HepG2 (cell line): ENCODE data around the gene DOCK1. TPM values are rescaled to one million over a fixed set of nuclear protein-coding genes. Genes with fewer than 3 reads are reported as not detected.
A peak's percentile ranks its signal among the peaks of the same experiment; 100 is the strongest.

Experiments
- ATAC-seq: fragments of 200-7000 bp; cut with Tn5 transposase; 3 replicates; pipeline ENCODE4 v1.9.1; 2020; ENCODE audit warnings: mild to moderate bottlenecking, moderate library complexity
- BruUV-seq: library from RNA; stranded (reverse); fragments of 400-500 nt; replicated peaks from 2 replicates; lab custom pipeline; 2021; lab: Mats Ljungman, UMichigan
- CTCF ChIA-PET: fragments of 300-600 bp; formaldehyde crosslinking; extraction: SDS; loops from one replicate; lab custom pipeline; 2021; ENCODE audit warnings: low total read pairs, inconsistent platforms, low intra/inter-chr PET ratio; lab: Yijun Ruan, JAX
- POLR2A ChIA-PET: fragments of 350-600 bp; sonication (Branson Sonifier 250); formaldehyde crosslinking; loops from one replicate; lab custom pipeline; 2020; ENCODE audit warnings: antibody characterized with exemption, inconsistent platforms; lab: Yijun Ruan, JAX
- DNase-seq: peaks from one replicate; pipeline ENCODE4 v3.0.0-alpha.2; 2015; ENCODE audit warnings: low spot score
- FAIRE-seq: peaks from 3 replicates; lab custom pipeline; 2011; peaks lifted over from hg19 to GRCh38; lab: Jason Lieb, UNC
- H2AFZ ChIP-seq: one replicate; pipeline ENCODE4 v1.6.1; 2011; ENCODE audit warnings: low read length, inconsistent platforms
- H3K27ac ChIP-seq: fragments of 300-600 bp; 3 replicates; pipeline ENCODE4 v1.8.0; 2011; ENCODE audit warnings: mixed run types, mild to moderate bottlenecking, mixed read lengths, low read length, inconsistent platforms; ENCODE audit not compliant: insufficient read depth; ENCODE audit errors: extremely low read length
- H3K27me3 ChIP-seq, 2 experiments: fragments of 200-600 bp in 1 of 2; 2 replicates in 1 of 2; 3 replicates in 1 of 2; pipeline versions ENCODE4 v1.6.0 to v1.8.0; 2011; ENCODE audit warnings: low read length in 2 of 2, mild to moderate bottlenecking in 2 of 2, moderate library complexity in 2 of 2, inconsistent platforms in 1 of 2; ENCODE audit not compliant: insufficient read depth in 2 of 2, control insufficient read depth in 1 of 2
- H3K36me3 ChIP-seq, 2 experiments: fragments of 200-600 bp in 1 of 2; replicated peaks in 1 of 2; 2 replicates in 1 of 2; 3 replicates in 1 of 2; pipeline versions ENCODE4 v1.5.1 to v1.8.0; 2011; ENCODE audit warnings: low read length in 2 of 2, inconsistent platforms in 1 of 2; ENCODE audit not compliant: insufficient read depth in 2 of 2, control insufficient read depth in 1 of 2
- H3K4me1 ChIP-seq: 2 replicates; pipeline ENCODE4 v1.5.1; 2012; ENCODE audit warnings: low read length, inconsistent platforms; ENCODE audit not compliant: insufficient read depth
- H3K4me2 ChIP-seq: 2 replicates; pipeline ENCODE4 v1.6.0; 2011; ENCODE audit warnings: low read depth, low read length, inconsistent platforms
- H3K4me3 ChIP-seq, 3 experiments: fragments of 200-600 bp in 1 of 3; sonication (generic), shearing (Covaris generic) in 1 of 3; replicated peaks in 1 of 3; 2 replicates each; pipeline ENCODE4 v1.5.1; 2011 to 2016; ENCODE audit warnings: low read length in 3 of 3, inconsistent platforms in 2 of 3, low read depth in 2 of 3, mild to moderate bottlenecking in 2 of 3, control low read depth in 1 of 3, mixed read lengths in 1 of 3; ENCODE audit not compliant: insufficient read depth in 1 of 3
- H3K79me2 ChIP-seq: one replicate; pipeline ENCODE4 v1.6.1; 2011; ENCODE audit warnings: low read length, inconsistent platforms; ENCODE audit not compliant: insufficient read depth
- H3K9ac ChIP-seq: 2 replicates; pipeline ENCODE4 v1.6.0; 2011; ENCODE audit warnings: mild to moderate bottlenecking, low read depth, low read length, inconsistent platforms; ENCODE audit not compliant: insufficient read depth
- H3K9me3 ChIP-seq: 2 replicates; pipeline ENCODE4 v1.5.1; 2012; ENCODE audit warnings: mild to moderate bottlenecking, low read length
- H4K20me1 ChIP-seq: 2 replicates; pipeline ENCODE4 v1.6.0; 2011; ENCODE audit warnings: inconsistent platforms, mild to moderate bottlenecking, low read length, moderate library complexity; ENCODE audit not compliant: insufficient read depth
- AHR ChIP-seq: IDR thresholded peaks from 2 replicates; pipeline ENCODE4 v1.6.1; 2018; ENCODE audit warnings: missing genetic modification reagents, missing compliant biosample characterization
- JARID2 ChIP-seq: sonication (generic); formaldehyde crosslinking; IDR thresholded peaks from 2 replicates; pipeline ENCODE4 v1.8.1; 2023; ENCODE audit warnings: missing genetic modification reagents, inconsistent platforms; ENCODE audit not compliant: insufficient replicate concordance
- MAFF ChIP-seq: IDR thresholded peaks from 2 replicates; pipeline ENCODE4 v1.6.1; 2011; ENCODE audit warnings: low read depth, low read length, improper control_type of control experiment
- MAFK ChIP-seq, 2 experiments: IDR thresholded peaks in 1 of 2; conservative IDR thresholded peaks in 1 of 2; 2 replicates each; pipeline ENCODE4 v1.6.1; 2011; ENCODE audit warnings: improper control_type of control experiment in 2 of 2, low read length in 2 of 2
- MYNN ChIP-seq: sonication (generic); formaldehyde crosslinking; IDR thresholded peaks from 2 replicates; pipeline ENCODE4 v1.4.0; 2020; ENCODE audit warnings: mild to moderate bottlenecking, low read depth, missing genetic modification reagents
- RAD51 ChIP-seq: fragments of 450-650 bp; IDR thresholded peaks from 2 replicates; pipeline ENCODE4 v1.6.1; 2016; ENCODE audit warnings: borderline replicate concordance
- ZBTB3 ChIP-seq: sonication (generic); formaldehyde crosslinking; IDR thresholded peaks from 2 replicates; pipeline ENCODE4 v1.4.0; 2020; ENCODE audit warnings: low read depth, mild to moderate bottlenecking, moderate library complexity, missing genetic modification reagents, borderline replicate concordance
- ZBTB39 ChIP-seq: sonication (generic); formaldehyde crosslinking; IDR thresholded peaks from 2 replicates; pipeline ENCODE4 v1.5.0; 2020; ENCODE audit warnings: missing genetic modification reagents
- ZNF232 ChIP-seq: sonication (generic); formaldehyde crosslinking; IDR thresholded peaks from 2 replicates; pipeline ENCODE4 v1.4.0; 2020; ENCODE audit warnings: missing genetic modification reagents, borderline replicate concordance
- ZNF326 ChIP-seq: sonication (generic); formaldehyde crosslinking; IDR thresholded peaks from 2 replicates; pipeline ENCODE4 v1.4.0; 2020; ENCODE audit warnings: missing genetic modification reagents, borderline replicate concordance
- WGBS: methylation state at CpG from one replicate; pipeline ENCODE4 v1.1.6; 2017; ENCODE audit warnings: low lambda C conversion rate; 5-methylcytosine and 5-hydroxymethylcytosine counted together
- in situ Hi-C: cut with HindIII; loops from 2 replicates; pipeline ENCODE4 v1.10.0; 2017; ENCODE audit warnings: low pct_unique_long_range_greater_than_20kb; ENCODE audit not compliant: extremely low pct_ligation_motif_present
- intact Hi-C: fragments of 100-400 bp; cut with micrococcal nuclease; formaldehyde crosslinking; loops from one replicate; pipeline ENCODE4 v1.10.0; 2022; ENCODE audit not compliant: unreplicated experiment
- polyA plus RNA-seq, 8 experiments: library from polyadenylated mRNA; depleted of rRNA in 3 of 8; stranded (reverse) in 7 of 8; unstranded in 1 of 8; fragments of >200 nt; fragmentation: Illumina TruSeq in 4 of 8; extraction: Trizol in 4 of 8; gene quantifications; 2 replicates each; pipeline versions ENCODE4 v1.2.1 to v1.2.3, GENCODE V29; 2011 to 2016; ENCODE audit warnings: low read depth in 4 of 8, missing spikeins in 1 of 8, mixed read lengths in 1 of 8; ENCODE audit not compliant: insufficient read depth in 1 of 8
- total RNA-seq, 5 experiments: library from RNA; depleted of rRNA; stranded (reverse); fragments of >200 nt; fragmentation: Illumina TruSeq; extraction: Trizol; gene quantifications; 2 replicates each; pipeline ENCODE4 v1.2.3, GENCODE V29; 2016; ENCODE audit warnings: low read depth in 1 of 5
- TF ChIP-seq, protein P1 (sequence below): IDR thresholded peaks from 2 replicates; pipeline ENCODE4 v1.6.1; 2016; ENCODE audit warnings: low read depth

Gene DOCK1
- total and polyA plus RNA-seq, 2 of the 13 experiments (the other 11 are each of a cell fraction or from before 2014, with no cell fraction given), result 8.3 to 25.5 TPM

DNA sequence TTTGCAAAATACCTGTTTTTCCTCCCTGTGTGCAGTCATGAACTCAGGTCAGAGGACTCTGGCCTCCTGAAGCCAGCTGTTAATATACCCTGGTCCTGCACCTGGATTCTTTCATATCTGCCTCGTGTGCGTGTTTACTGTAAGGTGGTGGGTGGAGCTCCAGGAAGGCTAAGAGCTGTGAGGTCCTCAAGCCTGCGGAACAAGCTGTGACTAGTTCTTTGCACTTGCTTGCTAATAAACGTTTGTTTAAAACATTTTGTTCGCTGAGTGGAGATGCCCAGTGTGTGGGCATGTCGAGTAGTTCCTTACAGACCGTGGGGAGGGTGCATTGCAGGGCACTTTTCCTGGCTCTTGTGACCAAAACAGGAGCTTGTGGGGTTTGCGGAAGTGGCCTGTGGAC is 139.0 kb downstream of the DOCK1 start:
- BruUV-seq, result no TSS peak
- no peak overlapping the region for H3K4me2 ChIP-seq
- no peaks in the 10 kb centered on the region for H3K9me3 ChIP-seq
- intact Hi-C loops, result no loop called here
- TF ChIP-seq RAD51, result no peak
- in situ Hi-C loops, result no loop called here
- 82% methylated on average over 8 of the region's 8 CpGs for WGBS
- no peaks in the 10 kb centered on the region for H4K20me1 ChIP-seq
- ATAC-seq (no peak), FAIRE-seq (no peak), DNase-seq (no peak)
- CTCF ChIA-PET, result no interaction called here
- no peak overlapping the region for H2AFZ ChIP-seq
- H3K9ac ChIP-seq, result no peak overlapping the region
- H3K79me2 ChIP-seq, result no peaks in the 10 kb centered on the region
- H3K4me3 ChIP-seq, result no peak overlapping the region
- no peaks in the 10 kb centered on the region for H3K4me1 ChIP-seq
- peaks cover 8 to 47% of the 10 kb centered on the region in 2 experiments for H3K36me3 ChIP-seq
- POLR2A ChIA-PET, result no interaction called here
- no peak overlapping the region for H3K27ac ChIP-seq
- H3K27me3 ChIP-seq, result no peaks in the 10 kb centered on the region

- Histone ChIP-seq H3K9ac (no peak overlapping the region), H3K36me3 (peaks cover 5 to 36% of the 10 kb centered on the region in 2 experiments), H3K27ac (no peak overlapping the region), H4K20me1 (no peaks in the 10 kb centered on the region), H3K4me3 (no peak overlapping the region), H2AFZ (no peak overlapping the region), H3K27me3 (no peaks in the 10 kb centered on the region), H3K79me2 (no peaks in the 10 kb centered on the region), H3K4me1 (no peaks in the 10 kb centered on the region), H3K9me3 (no peaks in the 10 kb centered on the region), H3K4me2 (no peak overlapping the region)
- ATAC-seq (no peak), DNase-seq (no peak), FAIRE-seq (no peak)
- in situ Hi-C loops, result no loop called here
- ChIA-PET POLR2A (no interaction called here), CTCF (no interaction called here)
- intact Hi-C loops, result no loop called here
- WGBS, result 97% methylated on average over 7 of the region's 7 CpGs
- no TSS peak for BruUV-seq
- TF ChIP-seq ZNF232 (CRISPR knock-in tag) (no peak), AHR (CRISPR knock-in tag) (no peak), JARID2 (CRISPR knock-in tag) (no peak), ZBTB39 (CRISPR knock-in tag) (no peak), ZBTB3 (CRISPR knock-in tag) (no peak), MAFF (peak; percentile 22; the same call in 1 of the 2 replicates), MAFK (conservative IDR thresholded peaks at IDR 0.05 in 1 of 2, IDR thresholded peaks at IDR 0.05 in 1 of 2; ENCODE audit: low read length in 2 of 2) (peak in 1 of 2 experiments; percentile 15; a peak in 2 of 4 replicates), ZNF326 (CRISPR knock-in tag) (no peak), MYNN (CRISPR knock-in tag) (no peak)
- TF ChIP-seq, protein P1, sequence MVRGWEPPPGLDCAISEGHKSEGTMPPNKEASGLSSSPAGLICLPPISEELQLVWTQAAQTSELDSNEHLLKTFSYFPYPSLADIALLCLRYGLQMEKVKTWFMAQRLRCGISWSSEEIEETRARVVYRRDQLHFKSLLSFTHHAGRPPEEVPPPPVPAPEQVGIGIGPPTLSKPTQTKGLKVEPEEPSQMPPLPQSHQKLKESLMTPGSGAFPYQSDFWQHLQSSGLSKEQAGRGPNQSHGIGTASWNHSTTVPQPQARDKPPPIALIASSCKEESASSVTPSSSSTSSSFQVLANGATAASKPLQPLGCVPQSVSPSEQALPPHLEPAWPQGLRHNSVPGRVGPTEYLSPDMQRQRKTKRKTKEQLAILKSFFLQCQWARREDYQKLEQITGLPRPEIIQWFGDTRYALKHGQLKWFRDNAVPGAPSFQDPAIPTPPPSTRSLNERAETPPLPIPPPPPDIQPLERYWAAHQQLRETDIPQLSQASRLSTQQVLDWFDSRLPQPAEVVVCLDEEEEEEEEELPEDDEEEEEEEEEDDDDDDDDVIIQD (CRISPR knock-in tag), result no peak
These were observed 142.0 kb downstream of the DOCK1 start for GRCh38 chr10:127046975-127047877.
